HG03439 (cell line): Measurements from ENCODE around the gene NR4A1.
"Not testable (repeated sequence)": the region's sequence is repeated elsewhere in the genome, so short reads cannot be mapped to it uniquely, and the experiment has no call there.

Source experiments
- ATAC-seq: cut with Tn5 transposase; IDR thresholded peaks from one replicate; pipeline ENCODE4 v1.9.1; 2021; ENCODE audit warnings: mild to moderate bottlenecking, moderate library complexity; ENCODE audit not compliant: unreplicated experiment

NR4A1 gene

DNA sequence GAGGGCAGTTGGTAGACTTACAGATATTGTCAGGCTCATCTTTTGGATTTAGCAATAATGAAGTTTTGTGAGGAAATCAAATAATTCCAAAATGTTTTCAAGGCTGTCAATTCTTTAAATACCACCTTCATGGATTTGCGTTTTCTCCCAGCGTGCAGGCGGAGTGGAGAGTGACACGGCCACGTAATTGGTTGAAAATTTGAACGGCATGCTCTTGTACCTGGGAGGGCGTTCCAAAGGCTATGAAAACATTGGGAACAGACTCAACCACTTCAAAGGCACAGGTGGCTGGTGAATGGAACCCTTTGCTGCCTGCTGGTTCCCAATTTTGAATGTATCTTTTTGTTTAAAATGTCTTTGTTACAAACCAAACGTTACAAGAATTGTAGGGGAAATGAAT lies 40.6 kb downstream of the NR4A1 start:
- no peak for ATAC-seq

DNA sequence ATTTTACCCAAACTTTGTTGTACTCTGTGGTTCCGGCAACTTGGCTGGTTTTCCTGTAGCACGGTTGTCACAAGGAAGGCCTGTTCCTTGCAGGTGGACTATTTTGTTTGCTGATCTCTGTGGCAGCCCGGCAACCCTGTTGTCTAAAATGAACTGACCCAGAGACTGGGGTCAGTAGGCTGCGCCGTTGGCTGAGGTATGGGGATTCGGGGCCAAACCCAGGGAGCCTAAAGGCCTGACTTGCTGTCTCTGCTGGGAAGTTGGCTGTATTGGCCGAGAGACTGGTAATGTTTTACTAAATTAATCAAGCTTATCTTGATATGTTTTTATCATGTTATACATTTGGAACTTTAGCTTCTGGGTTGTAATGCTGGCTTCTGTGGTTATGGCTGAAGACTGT lies 42.1 kb downstream of the NR4A1 start:
- no peak for ATAC-seq

DNA sequence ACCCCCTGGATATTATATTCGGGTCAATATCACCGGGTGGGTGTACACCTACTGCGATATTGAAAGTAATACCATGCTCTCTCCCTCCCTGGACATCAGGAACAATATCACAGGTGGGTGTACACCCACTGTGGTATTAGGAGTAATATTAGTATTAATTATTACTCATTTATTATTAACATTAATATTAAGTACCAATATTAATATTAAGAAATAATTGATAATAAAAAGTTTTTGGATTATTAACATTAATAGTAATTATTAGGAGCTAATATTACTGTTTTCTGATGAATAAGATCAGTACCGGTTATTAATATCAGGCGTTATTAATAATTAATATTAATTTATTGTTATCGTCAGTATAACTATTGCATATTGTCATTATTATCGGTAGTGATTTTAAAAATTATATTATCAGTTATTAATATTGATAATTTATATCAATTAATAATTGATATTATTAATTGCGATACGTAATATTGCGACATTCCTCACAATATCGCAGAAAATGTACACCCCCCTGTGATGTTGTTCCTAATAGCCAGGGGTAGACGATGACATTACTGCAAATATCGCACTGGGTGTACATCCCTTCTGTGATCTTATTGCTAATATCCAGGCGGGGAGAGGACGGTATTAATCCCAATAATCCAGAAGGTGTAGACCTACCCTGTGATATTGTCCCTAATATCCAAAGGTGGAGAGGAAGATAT lies 45.2 kb downstream of the NR4A1 start:
- no peak for ATAC-seq

DNA sequence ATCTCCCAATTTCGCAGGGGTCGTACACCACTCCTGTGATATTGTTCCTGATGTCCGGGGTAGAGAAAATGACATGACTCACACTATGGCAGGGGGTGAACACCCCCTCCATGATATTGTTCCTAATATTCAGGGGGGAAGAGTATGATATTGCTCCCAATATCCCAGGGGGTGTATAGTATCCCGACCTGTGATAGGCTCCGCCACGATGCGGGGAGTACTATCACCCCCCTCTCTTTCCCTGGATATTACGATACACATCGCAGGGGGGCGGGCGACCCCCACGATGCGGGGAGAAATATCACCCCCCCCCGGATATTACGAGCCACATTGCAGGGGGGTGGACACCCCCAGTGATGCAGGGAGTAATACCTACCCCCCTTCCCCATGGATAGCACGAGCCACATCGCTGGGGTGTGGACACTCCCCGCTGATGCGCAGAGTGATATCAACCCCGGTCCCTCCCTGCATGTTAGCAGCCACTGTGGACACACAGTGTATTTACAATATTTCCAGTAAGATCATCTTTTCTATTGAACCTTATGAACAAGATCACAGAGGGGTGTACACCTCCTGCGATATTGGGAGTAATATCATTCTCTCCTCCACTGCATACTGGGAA lies 45.9 kb downstream of the NR4A1 start:
- ATAC-seq, result no peak

DNA sequence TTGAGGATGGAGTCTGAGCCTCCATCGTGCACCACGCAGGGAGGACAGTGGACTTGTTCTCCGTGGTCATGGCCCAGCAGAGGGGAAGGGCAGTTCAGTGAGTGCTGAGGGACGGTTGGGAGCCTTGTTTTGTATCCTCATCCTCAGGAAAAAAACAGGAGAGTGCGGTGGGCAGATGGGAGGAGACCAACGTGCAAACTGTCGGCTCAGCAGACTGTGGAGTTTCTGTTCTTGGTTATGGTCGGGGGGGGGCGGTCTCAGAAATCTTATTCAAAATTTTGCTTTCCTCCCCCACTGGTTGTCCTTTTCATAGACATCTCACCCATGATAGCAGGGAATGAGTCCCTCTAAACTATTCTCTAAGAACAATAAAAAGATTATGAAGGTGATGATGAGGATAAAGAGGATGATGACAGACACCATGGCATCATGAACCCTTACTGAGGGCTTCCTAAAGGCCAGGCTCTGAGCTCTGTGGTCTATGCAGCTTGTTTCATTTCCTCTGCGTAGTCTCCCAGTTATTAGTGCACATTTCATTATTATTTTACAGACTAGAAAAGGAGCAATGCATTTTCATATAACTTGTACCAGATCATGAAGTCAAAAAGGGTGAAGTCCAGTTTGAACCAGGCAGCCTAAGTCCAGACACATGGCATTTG lies 53.3 kb downstream of the NR4A1 start:
- not testable (repeated sequence) for ATAC-seq
